ENCODE measurements around the gene LNX1.

LNX1 gene

GRCh38 chr4:53574528-53574927, 16.8 kb downstream of the LNX1 start:
- in situ Hi-C loops (cut with MboI; ENCODE audit: low sequenced_read_pairs, unreplicated experiment): no loop called here
- no peak for DNase-seq (ENCODE audit: low spot score)
- TF ChIP-seq, protein P1, sequence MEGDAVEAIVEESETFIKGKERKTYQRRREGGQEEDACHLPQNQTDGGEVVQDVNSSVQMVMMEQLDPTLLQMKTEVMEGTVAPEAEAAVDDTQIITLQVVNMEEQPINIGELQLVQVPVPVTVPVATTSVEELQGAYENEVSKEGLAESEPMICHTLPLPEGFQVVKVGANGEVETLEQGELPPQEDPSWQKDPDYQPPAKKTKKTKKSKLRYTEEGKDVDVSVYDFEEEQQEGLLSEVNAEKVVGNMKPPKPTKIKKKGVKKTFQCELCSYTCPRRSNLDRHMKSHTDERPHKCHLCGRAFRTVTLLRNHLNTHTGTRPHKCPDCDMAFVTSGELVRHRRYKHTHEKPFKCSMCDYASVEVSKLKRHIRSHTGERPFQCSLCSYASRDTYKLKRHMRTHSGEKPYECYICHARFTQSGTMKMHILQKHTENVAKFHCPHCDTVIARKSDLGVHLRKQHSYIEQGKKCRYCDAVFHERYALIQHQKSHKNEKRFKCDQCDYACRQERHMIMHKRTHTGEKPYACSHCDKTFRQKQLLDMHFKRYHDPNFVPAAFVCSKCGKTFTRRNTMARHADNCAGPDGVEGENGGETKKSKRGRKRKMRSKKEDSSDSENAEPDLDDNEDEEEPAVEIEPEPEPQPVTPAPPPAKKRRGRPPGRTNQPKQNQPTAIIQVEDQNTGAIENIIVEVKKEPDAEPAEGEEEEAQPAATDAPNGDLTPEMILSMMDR (IDR thresholded peaks at IDR 0.05; ENCODE audit: borderline replicate concordance, control extremely low read depth, extremely low read depth, insufficient read depth, missing control alignments): no peak

GRCh38 chr4:53573696-53574095, 17.6 kb downstream of the LNX1 start:
- in situ Hi-C loops (cut with MboI; ENCODE audit: low sequenced_read_pairs, unreplicated experiment): no loop called here
- DNase-seq (ENCODE audit: low spot score): no peak
- TF ChIP-seq, protein P1 (IDR thresholded peaks at IDR 0.05; ENCODE audit: borderline replicate concordance, control extremely low read depth, extremely low read depth, insufficient read depth, missing control alignments): no peak

DNA sequence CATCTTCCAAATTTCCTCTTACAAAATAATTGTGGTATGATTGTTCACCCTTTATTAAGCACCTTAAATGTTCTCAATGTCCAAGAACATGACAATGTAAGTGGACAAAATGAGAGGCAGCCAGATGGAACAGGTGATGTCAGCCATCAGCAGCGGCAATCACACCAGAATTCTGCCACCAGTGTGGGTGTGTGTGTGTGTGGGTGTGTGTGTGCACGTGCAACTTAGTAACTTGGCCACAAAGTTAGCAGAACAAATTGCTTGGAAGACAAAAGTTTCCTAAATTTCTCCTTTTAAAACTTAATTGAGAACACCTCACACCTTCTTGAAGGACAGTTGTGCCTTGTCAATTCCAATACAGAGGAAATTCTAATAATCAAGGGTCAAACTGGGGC, 18.7 kb downstream of the LNX1 start:
- TF ChIP-seq, protein P1 (IDR thresholded peaks at IDR 0.05; ENCODE audit: borderline replicate concordance, control extremely low read depth, extremely low read depth, insufficient read depth, missing control alignments): no peak
- DNase-seq (ENCODE audit: low spot score): no peak
- in situ Hi-C loops (cut with MboI; ENCODE audit: low sequenced_read_pairs, unreplicated experiment): no loop called here

DNA sequence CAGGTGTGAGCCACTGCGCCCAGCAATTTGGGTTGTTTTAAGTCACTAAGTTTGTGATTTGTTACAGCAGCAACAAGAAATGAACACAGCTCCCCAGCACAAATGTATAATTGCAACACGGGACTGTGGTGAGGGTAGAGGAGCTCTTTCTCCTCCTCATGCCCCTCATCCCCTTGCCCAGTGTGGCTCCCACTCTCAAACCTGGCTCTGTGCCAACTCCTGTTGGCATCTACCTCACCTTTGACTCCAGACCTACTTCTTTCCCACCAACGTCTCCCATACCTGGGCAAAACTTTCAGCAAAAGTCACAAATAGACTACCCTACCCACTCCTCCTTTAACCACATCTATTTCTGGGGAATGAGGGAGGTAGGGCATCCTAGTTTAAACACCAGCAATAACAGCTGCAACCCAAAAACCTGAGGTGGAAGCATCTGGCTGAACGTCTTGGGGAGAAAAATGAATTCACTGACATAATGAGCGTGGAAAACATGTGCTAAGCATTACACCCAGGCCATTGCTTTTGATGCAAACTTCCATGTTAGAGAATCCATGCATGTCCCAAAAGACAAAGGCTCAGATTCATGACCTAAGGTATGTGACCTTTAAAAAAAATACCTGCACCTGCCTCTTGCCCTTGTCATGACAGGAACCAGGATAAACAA, 19.2 kb downstream of the LNX1 start:
- TF ChIP-seq, protein P1 (IDR thresholded peaks at IDR 0.05; ENCODE audit: borderline replicate concordance, control extremely low read depth, extremely low read depth, insufficient read depth, missing control alignments): no peak
- DNase-seq (ENCODE audit: low spot score): no peak
- in situ Hi-C loops (cut with MboI; ENCODE audit: low sequenced_read_pairs, unreplicated experiment): no loop called here

DNA sequence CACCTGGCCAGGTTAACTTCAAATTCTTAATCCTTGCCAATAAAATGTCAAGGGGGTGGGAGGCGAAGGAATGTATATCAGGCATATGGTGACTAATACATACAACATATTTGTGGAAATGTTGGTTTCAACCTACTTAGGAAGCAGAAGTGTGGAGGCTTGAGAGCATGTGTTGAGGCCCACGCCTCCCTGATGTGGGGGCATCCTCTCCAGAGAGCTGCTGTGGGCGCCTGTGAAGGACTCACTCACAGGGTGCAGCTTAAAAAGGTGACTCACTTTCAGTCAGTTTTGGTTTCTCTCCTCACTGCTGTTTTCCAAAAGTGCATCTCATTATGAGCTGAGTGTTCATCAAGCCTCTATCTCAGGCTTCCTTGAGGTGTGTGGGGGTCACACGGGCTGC, 27.5 kb downstream of the LNX1 start:
- in situ Hi-C loops (cut with MboI; ENCODE audit: low sequenced_read_pairs, unreplicated experiment): no loop called here
- DNase-seq (ENCODE audit: low spot score): peak; percentile 62
- TF ChIP-seq, protein P1 (IDR thresholded peaks at IDR 0.05; ENCODE audit: borderline replicate concordance, control extremely low read depth, extremely low read depth, insufficient read depth, missing control alignments): no peak

DNA sequence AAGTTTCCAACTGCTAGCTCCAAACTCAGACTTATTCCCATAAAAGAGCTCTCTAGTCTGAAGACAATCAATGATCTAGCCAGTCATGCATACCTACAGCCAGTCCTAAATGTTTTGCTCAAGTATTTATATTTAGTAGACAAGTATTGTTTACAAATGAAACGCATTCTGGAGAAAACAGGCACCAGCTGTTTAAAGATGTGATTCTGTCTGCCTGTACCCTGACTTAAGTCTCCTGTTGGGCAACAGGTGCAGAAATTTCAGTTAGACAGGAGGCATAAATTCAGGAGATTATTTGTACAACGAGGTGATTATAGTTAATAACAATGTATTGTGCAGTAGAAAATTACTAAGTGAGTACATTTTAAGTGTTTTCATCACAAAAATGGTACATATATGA, 28.9 kb downstream of the LNX1 start:
- in situ Hi-C loops (cut with MboI; ENCODE audit: low sequenced_read_pairs, unreplicated experiment): no loop called here
- no peak for DNase-seq (ENCODE audit: low spot score)
- TF ChIP-seq, protein P1 (IDR thresholded peaks at IDR 0.05; ENCODE audit: borderline replicate concordance, control extremely low read depth, extremely low read depth, insufficient read depth, missing control alignments): no peak
